CD4-positive, alpha-beta memory T cell (primary cell): ENCODE results near the gene RAP2B. TPM values are rescaled to one million over a fixed set of nuclear protein-coding genes. Genes with fewer than 3 reads are reported as not detected.
"Not testable (repeated sequence)": the region's sequence is repeated elsewhere in the genome, so short reads cannot be mapped to it uniquely, and the experiment has no call there.

Source experiments
- CTCF ChIA-PET: fragments of 350-600 bp; sonication (Branson Sonifier 250); formaldehyde crosslinking; loops from one replicate; lab custom pipeline; 2021; ENCODE audit warnings: inconsistent platforms; ENCODE audit not compliant: partially characterized antibody; lab: Charles Lee
- POLR2A ChIA-PET: fragments of 350-600 bp; sonication (Branson Sonifier 250); formaldehyde crosslinking; loops from one replicate; lab custom pipeline; 2021; ENCODE audit not compliant: partially characterized antibody; lab: Charles Lee
- DNase-seq, 5 donors: peaks; one replicate each; pipeline versions ENCODE4 v3.0.0 to v3.0.0-alpha.2; 2020 to 2022; ENCODE audit warnings: mixed read lengths in 1 of 5
- H3K27ac ChIP-seq: one replicate; pipeline ENCODE4 v1.7.0; 2013; ENCODE audit warnings: low read depth, low read length
- H3K27me3 ChIP-seq: 2 replicates; pipeline ENCODE4 v1.7.0; 2013; ENCODE audit warnings: mild to moderate bottlenecking, low read length, moderate library complexity; ENCODE audit not compliant: insufficient read depth
- H3K36me3 ChIP-seq: 2 replicates; pipeline ENCODE4 v1.7.0; 2013; ENCODE audit warnings: mild to moderate bottlenecking, low read length, moderate library complexity; ENCODE audit not compliant: insufficient read depth
- H3K4me1 ChIP-seq: 2 replicates; pipeline ENCODE4 v1.7.0; 2013; ENCODE audit warnings: mild to moderate bottlenecking, low read length, moderate library complexity; ENCODE audit not compliant: insufficient read depth
- H3K4me3 ChIP-seq, 2 donors: one replicate each; pipeline ENCODE4 v1.7.0; 2013; ENCODE audit warnings: low read length in 2 of 2, mild to moderate bottlenecking in 1 of 2
- H3K9me3 ChIP-seq, 2 donors: one replicate each; pipeline ENCODE4 v1.7.0; 2013; ENCODE audit warnings: low read length in 2 of 2, control low read depth in 1 of 2; ENCODE audit not compliant: control insufficient read depth in 1 of 2
- H3K27ac Mint-ChIP-seq, 7 donors: one replicate each; pipeline ENCODE4 v1.8.0; 2020 to 2021; ENCODE audit warnings: mixed read lengths in 7 of 7, mild to moderate bottlenecking in 6 of 7, inconsistent platforms in 3 of 7, moderate library complexity in 3 of 7
- H3K27me3 Mint-ChIP-seq, 2 donors: one replicate each; pipeline ENCODE4 v1.8.0; 2020 to 2021; ENCODE audit warnings: mixed read lengths in 2 of 2
- H3K36me3 Mint-ChIP-seq, 2 donors: one replicate each; pipeline ENCODE4 v1.8.0; 2020 to 2021; ENCODE audit warnings: mixed read lengths in 2 of 2, inconsistent platforms in 1 of 2, mild to moderate bottlenecking in 1 of 2
- H3K4me1 Mint-ChIP-seq, 4 donors: one replicate each; pipeline ENCODE4 v1.8.0; 2020 to 2021; ENCODE audit warnings: mixed read lengths in 4 of 4, mild to moderate bottlenecking in 1 of 4
- H3K4me3 Mint-ChIP-seq, 8 donors: one replicate each; pipeline ENCODE4 v1.8.0; 2020 to 2021; ENCODE audit warnings: mixed read lengths in 8 of 8, mild to moderate bottlenecking in 7 of 8, moderate library complexity in 6 of 8, inconsistent platforms in 3 of 8
- H3K9me3 Mint-ChIP-seq, 8 donors: one replicate each; pipeline ENCODE4 v1.8.0; 2020 to 2021; ENCODE audit warnings: mixed read lengths in 8 of 8, mild to moderate bottlenecking in 5 of 8, inconsistent platforms in 3 of 8, moderate library complexity in 1 of 8
- intact Hi-C: fragments of 100-400 bp; cut with micrococcal nuclease; formaldehyde crosslinking; loops from one replicate; pipeline ENCODE4 v1.15.1; 2023
- polyA plus RNA-seq, 2 donors: library from polyadenylated mRNA; unstranded; fragments of 300-500 nt; fragmentation: Illumina TruSeq; gene quantifications; one replicate each; pipeline ENCODE4 v1.2.3, GENCODE V29; 2021
- total RNA-seq, 2 experiments: library from RNA; stranded (reverse); gene quantifications; one replicate each; pipeline ENCODE4 v1.2.3, GENCODE V29; 2021

Gene RAP2B
- total and polyA plus RNA-seq, 4 experiments from 2014 or later, result 13.8 to 42.3 (median 30.3) TPM

DNA sequence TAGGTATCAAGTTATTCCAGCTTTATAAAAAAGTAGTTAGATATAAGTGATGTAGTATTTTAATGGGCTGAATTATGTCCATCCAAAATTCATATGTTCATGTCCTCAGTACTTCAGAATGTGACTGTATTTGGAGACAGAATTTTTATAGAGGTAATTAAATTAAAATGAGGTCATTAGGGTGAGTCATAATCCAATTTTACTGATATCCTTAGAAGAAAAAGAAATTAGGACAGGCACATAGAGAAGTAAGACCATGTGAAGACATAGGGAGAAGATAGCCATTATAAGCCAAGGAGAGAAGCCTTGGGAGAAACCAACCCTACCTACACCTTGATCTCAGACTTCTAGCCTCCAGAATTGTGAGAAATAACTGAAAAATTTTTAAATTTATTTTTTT, 30.3 kb downstream of the RAP2B start:
- CTCF ChIA-PET, result no interaction called here

DNA sequence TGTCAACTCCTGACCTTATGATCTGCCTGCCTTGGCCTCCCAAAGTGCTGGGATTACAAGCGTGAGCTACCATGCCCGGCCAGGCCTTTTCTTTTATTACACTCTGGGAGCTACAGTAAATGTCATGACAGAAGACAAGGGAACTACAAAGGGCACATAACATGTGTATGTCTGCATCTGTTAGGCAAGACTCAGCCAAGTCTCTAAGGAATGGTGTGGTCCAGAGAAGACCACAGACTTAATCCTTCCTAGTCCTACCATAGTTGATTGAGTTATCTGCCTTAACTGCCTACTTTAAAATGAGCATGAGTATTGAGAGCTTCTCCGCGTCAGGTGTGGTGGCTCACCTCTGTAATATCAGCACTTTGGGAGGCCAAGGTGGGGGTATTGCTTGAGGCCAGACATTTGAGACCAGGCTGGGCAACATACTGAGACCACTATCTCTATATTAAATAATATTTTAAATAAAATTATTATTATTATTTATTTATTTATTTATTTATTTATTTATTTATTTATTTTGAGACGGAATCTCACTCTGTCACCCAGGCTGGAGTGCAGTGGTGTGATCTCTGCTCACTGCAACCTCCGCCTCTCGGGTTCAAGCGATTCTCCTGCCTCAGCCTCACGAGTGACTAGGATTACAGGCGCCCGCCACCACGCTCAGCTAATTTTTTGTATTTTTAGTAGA, 31.9 kb downstream of the RAP2B start:
- H3K9me3 Mint-ChIP-seq, H3K27ac ChIP-seq, H3K27me3 Mint-ChIP-seq, H3K36me3 Mint-ChIP-seq, H3K4me1 Mint-ChIP-seq, H3K4me1 ChIP-seq, H3K4me3 Mint-ChIP-seq, H3K9me3 ChIP-seq, DNase-seq, H3K4me3 ChIP-seq, intact Hi-C loops, H3K27me3 ChIP-seq, H3K36me3 ChIP-seq: not testable (repeated sequence)
- ChIA-PET CTCF (interaction anchor here (1.7 kb wide), 1 partner anchor 21 kb away, joined by 3 read pairs; no protein-coding TSS in a partner anchor), POLR2A (interaction anchor here (0.7 kb wide), 1 partner anchor 591 kb away, joined by 3 read pairs; no protein-coding TSS in a partner anchor)
- H3K27ac Mint-ChIP-seq, result peak overlapping the region in 1 of 7 donors; percentile 16

More for the DNA sequence above, 30.3 kb downstream of the RAP2B start:
- H3K9me3 ChIP-seq, result no peaks in the 10 kb centered on the region
- H3K4me1 ChIP-seq, result no peaks in the 10 kb centered on the region
- H3K4me3 Mint-ChIP-seq, result no peak overlapping the region
- intact Hi-C loops, result no loop called here
- no peaks in the 10 kb centered on the region for H3K27me3 ChIP-seq
- no peak overlapping the region for H3K27ac Mint-ChIP-seq
- H3K36me3 ChIP-seq, result no peaks in the 10 kb centered on the region
- no peak overlapping the region for H3K27ac ChIP-seq
- DNase-seq, result no peak
- no peaks in the 10 kb centered on the region for H3K27me3 Mint-ChIP-seq
- H3K36me3 Mint-ChIP-seq, result no peaks in the 10 kb centered on the region
- peaks cover 0 to 6% (median 4%) of the 10 kb centered on the region in 4 donors for H3K4me1 Mint-ChIP-seq
- H3K4me3 ChIP-seq, result no peak overlapping the region
- peaks cover 0 to 3% (median 0%) of the 10 kb centered on the region in 8 donors for H3K9me3 Mint-ChIP-seq
- POLR2A ChIA-PET, result no interaction called here

DNA sequence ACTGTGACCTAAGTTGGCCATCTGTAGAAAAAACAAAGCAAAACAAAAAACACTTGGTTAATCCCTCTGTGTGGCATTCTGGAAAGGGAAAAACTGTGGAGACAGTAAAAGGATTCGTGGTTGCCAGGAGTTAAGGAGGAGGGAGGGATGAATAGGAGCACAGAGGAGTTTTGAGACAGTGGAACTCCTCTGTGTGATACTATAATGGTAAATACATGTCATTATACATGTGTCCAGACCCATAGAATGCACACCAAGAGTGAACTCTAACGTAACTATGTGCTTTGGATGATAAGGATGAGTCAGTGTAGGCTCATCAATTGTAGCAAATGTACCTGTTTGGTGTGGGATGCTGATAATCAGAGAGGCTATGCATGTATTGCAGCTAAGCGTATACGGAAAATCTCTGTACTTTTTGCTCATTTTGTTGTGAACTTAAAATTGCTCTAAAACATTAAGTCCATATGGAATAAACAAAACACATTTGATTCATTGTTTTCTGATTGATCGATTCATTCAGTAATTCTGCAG, 33.4 kb downstream of the RAP2B start:
- Mint-ChIP-seq H3K27ac (no peak overlapping the region), H3K4me1 (peaks cover 0 to 7% (median 5%) of the 10 kb centered on the region in 4 donors), H3K4me3 (no peak overlapping the region), H3K9me3 (peaks cover 0 to 3% (median 0%) of the 10 kb centered on the region in 8 donors), H3K36me3 (no peaks in the 10 kb centered on the region), H3K27me3 (no peaks in the 10 kb centered on the region)
- no peak for DNase-seq
- Histone ChIP-seq H3K27me3 (no peaks in the 10 kb centered on the region), H3K27ac (no peak overlapping the region), H3K4me1 (no peaks in the 10 kb centered on the region), H3K4me3 (no peak overlapping the region), H3K36me3 (no peaks in the 10 kb centered on the region), H3K9me3 (no peaks in the 10 kb centered on the region)
- ChIA-PET CTCF (no interaction called here), POLR2A (interaction anchor here (0.9 kb wide), 1 partner anchor 28 kb away, joined by 3 read pairs; no protein-coding TSS in a partner anchor)
- intact Hi-C loops, result no loop called here

DNA sequence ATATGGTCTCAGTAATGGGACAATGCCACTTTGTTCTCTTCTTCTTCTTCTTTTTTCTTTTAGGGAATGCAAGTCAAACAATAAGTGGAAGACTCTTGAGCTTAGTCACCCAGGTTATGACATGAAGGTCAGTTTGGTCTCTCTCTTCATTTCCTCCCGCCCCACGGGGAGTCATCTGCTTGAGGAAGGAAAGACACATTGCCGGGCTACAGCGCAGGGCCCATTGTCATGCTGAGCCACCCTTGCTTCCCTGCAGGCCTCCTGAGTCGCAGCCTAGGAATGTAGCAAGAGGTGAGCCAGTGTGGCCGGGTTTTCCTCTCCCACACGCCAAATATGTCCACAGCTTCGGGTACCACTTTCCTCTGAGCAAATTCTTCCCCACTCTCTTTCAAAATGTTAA, 47.6 kb downstream of the RAP2B start:
- POLR2A ChIA-PET, result interaction anchor here (0.9 to 3.5 kb wide), 8 partner anchors 12 to 166 kb away, joined by 3 to 38 read pairs (median 9); no protein-coding TSS in a partner anchor
- intact Hi-C loops, result no loop called here
- no peaks in the 10 kb centered on the region for H3K36me3 ChIP-seq
- no peaks in the 10 kb centered on the region for H3K27me3 Mint-ChIP-seq
- no peaks in the 10 kb centered on the region for H3K27me3 ChIP-seq
- H3K4me1 Mint-ChIP-seq, result peaks cover 26 to 42% (median 33%) of the 10 kb centered on the region in 4 donors
- H3K4me1 ChIP-seq, result peaks cover 20% of the 10 kb centered on the region
- no peaks in the 10 kb centered on the region for H3K36me3 Mint-ChIP-seq
- H3K27ac Mint-ChIP-seq, result peak overlapping the region in 5 of 7 donors; percentile 54 to 85 (median 72)
- H3K9me3 ChIP-seq, result no peaks in the 10 kb centered on the region
- H3K4me3 Mint-ChIP-seq, result peak overlapping the region in 6 of 8 donors; percentile 59 to 80 (median 72)
- CTCF ChIA-PET, result interaction anchor here (1.0 to 8.2 kb wide), 22 partner anchors 9 to 560 kb away, joined by 3 to 117 read pairs (median 8); partner anchors contain the start of gene RAP2B
- no peak for DNase-seq
- no peak overlapping the region for H3K4me3 ChIP-seq
- H3K9me3 Mint-ChIP-seq, result no peaks in the 10 kb centered on the region
- H3K27ac ChIP-seq, result no peak overlapping the region

DNA sequence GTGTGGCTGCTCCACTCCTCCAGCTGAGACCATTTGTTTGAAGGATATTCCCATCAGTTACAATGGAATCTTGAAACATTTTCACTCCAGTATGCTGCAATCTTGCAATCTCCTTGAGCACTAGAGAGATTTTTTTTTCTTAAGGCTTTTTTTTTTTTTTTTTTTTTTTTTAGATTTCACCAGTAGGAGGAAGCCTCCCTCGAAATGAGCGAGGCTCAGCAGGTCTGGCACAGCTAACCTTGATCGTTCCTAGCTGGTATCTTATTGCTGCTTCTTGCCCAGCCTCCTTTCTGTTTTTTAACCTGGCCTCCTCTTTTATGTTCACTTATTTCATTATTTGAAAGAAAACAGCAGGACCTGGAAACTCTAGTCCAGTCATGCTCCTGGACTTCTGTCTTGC, 48.1 kb downstream of the RAP2B start:
- Histone ChIP-seq H3K4me3 (no peak overlapping the region), H3K9me3 (no peaks in the 10 kb centered on the region), H3K27ac (no peak overlapping the region), H3K36me3 (no peaks in the 10 kb centered on the region), H3K4me1 (peaks cover 21% of the 10 kb centered on the region), H3K27me3 (no peaks in the 10 kb centered on the region)
- H3K27me3 Mint-ChIP-seq, result no peaks in the 10 kb centered on the region
- intact Hi-C loops, result loop anchor here (1.0 kb wide), 4 partner anchors 11 to 559 kb away; no protein-coding TSS in a partner anchor
- H3K9me3 Mint-ChIP-seq, result no peaks in the 10 kb centered on the region
- POLR2A ChIA-PET, result interaction anchor here (0.9 to 3.5 kb wide), 8 partner anchors 11 to 167 kb away, joined by 3 to 38 read pairs (median 9); no protein-coding TSS in a partner anchor
- peaks cover 27 to 43% (median 34%) of the 10 kb centered on the region in 4 donors for H3K4me1 Mint-ChIP-seq
- peak; percentile 41 to 48 (median 45) for DNase-seq
- CTCF ChIA-PET, result interaction anchor here (0.7 to 8.2 kb wide), 21 partner anchors 8 to 560 kb away, joined by 3 to 117 read pairs (median 8); partner anchors contain the start of gene RAP2B
- H3K4me3 Mint-ChIP-seq, result peak overlapping the region; percentile 40 to 80 (median 71)
- no peaks in the 10 kb centered on the region for H3K36me3 Mint-ChIP-seq
- peak overlapping the region; percentile 51 to 94 (median 72) for H3K27ac Mint-ChIP-seq

DNA sequence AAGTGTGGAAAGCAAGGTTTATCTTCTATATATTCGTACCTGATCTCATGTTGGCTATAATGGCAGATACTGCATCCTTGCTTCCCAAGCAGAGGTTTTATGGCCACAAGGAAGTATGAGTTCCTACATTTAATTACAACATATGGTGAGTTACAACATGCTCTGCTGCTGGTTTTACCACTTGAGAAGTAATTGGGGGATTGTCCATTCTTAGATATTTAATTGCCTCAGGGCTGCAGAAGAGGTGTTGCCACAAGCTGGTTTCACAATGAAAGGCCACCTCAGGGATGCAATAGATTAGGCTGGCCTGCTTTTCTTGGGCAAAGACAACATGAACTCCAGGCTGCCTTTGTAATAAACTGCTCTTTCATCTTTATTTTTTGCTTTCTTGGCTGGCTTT, 48.6 kb downstream of the RAP2B start:
- ChIA-PET POLR2A (interaction anchor here (0.9 to 3.5 kb wide), 8 partner anchors 11 to 168 kb away, joined by 3 to 38 read pairs (median 9); no protein-coding TSS in a partner anchor), CTCF (interaction anchor here (0.7 to 8.2 kb wide), 18 partner anchors 10 to 559 kb away, joined by 3 to 117 read pairs (median 10); partner anchors contain the start of gene RAP2B)
- Histone ChIP-seq H3K27me3 (no peaks in the 10 kb centered on the region), H3K4me1 (peaks cover 26% of the 10 kb centered on the region), H3K27ac (no peak overlapping the region), H3K9me3 (no peaks in the 10 kb centered on the region), H3K4me3 (no peak overlapping the region), H3K36me3 (no peaks in the 10 kb centered on the region)
- DNase-seq, result no peak
- peak overlapping the region in 5 of 8 donors; percentile 59 to 80 (median 71) for H3K4me3 Mint-ChIP-seq
- H3K27me3 Mint-ChIP-seq, result no peaks in the 10 kb centered on the region
- no peaks in the 10 kb centered on the region for H3K9me3 Mint-ChIP-seq
- H3K36me3 Mint-ChIP-seq, result no peaks in the 10 kb centered on the region
- intact Hi-C loops, result loop anchor here (1.0 kb wide), 4 partner anchors 11 to 559 kb away; no protein-coding TSS in a partner anchor
- H3K4me1 Mint-ChIP-seq, result peaks cover 32 to 48% (median 39%) of the 10 kb centered on the region in 4 donors
- peak overlapping the region in 4 of 7 donors; percentile 54 to 94 (median 71) for H3K27ac Mint-ChIP-seq
